Activated CD4-positive, alpha-beta T cell treated with anti-CD3 and anti-CD28 coated beads for 4 hours (primary cell): ENCODE measurements around the gene SLC22A12.

Experiments used
- DNase-seq, 2 donors: peaks; one replicate each; pipeline ENCODE4 v3.0.0-alpha.2; 2020

The SLC22A12 gene

GRCh38 chr11:64629103-64629502 is 38.1 kb downstream of the SLC22A12 start:
- DNase-seq, result no peak

GRCh38 chr11:64629796-64630562 is 39.0 kb downstream of the SLC22A12 start:
- no peak for DNase-seq

GRCh38 chr11:64631675-64632074 is 40.7 kb downstream of the SLC22A12 start:
- DNase-seq, result no peak

GRCh38 chr11:64632237-64632636 is 41.2 kb downstream of the SLC22A12 start:
- DNase-seq, result no peak

GRCh38 chr11:64632654-64633053 is 41.6 kb downstream of the SLC22A12 start:
- no peak for DNase-seq

GRCh38 chr11:64633555-64634159 is 42.6 kb downstream of the SLC22A12 start:
- no peak for DNase-seq

- DNase-seq, result no peak
Observed at GRCh38 chr11:64637334-64638017, 46.5 kb downstream of the SLC22A12 start.

- DNase-seq, result no peak
Observed at GRCh38 chr11:64638018-64638665, 47.1 kb downstream of the SLC22A12 start.

GRCh38 chr11:64638829-64639228 is 47.8 kb downstream of the SLC22A12 start:
- no peak for DNase-seq

GRCh38 chr11:64639885-64640284 is 48.9 kb downstream of the SLC22A12 start:
- no peak for DNase-seq

- no peak for DNase-seq
Observed at GRCh38 chr11:64641596-64642417, 50.8 kb downstream of the SLC22A12 start.

- DNase-seq, result no peak
Observed at GRCh38 chr11:64642418-64642735, 51.4 kb downstream of the SLC22A12 start.

GRCh38 chr11:64642871-64643255 is 51.8 kb downstream of the SLC22A12 start:
- DNase-seq, result no peak

- no peak for DNase-seq
Observed at GRCh38 chr11:64643256-64643881, 52.3 kb downstream of the SLC22A12 start.

GRCh38 chr11:64643920-64644646 is 53.1 kb downstream of the SLC22A12 start:
- no peak for DNase-seq

GRCh38 chr11:64644647-64645275 is 53.7 kb downstream of the SLC22A12 start:
- DNase-seq, result no peak

- no peak for DNase-seq
Observed at GRCh38 chr11:64647019-64647779, 56.2 kb downstream of the SLC22A12 start.

GRCh38 chr11:64648551-64648950 is 57.5 kb downstream of the SLC22A12 start:
- no peak for DNase-seq

GRCh38 chr11:64649291-64649697 is 58.3 kb downstream of the SLC22A12 start:
- no peak for DNase-seq

- no peak for DNase-seq
Observed at GRCh38 chr11:64650923-64651523, 60.0 kb downstream of the SLC22A12 start.
